ENCODE measurements around the gene RHEB. TPM values are rescaled to one million over a fixed set of nuclear protein-coding genes. Genes with fewer than 3 reads are reported as not detected.
A peak's percentile ranks its signal among the peaks of the same experiment; 100 is the strongest.

The RHEB gene
- total and polyA plus RNA-seq, 2 of the 13 experiments (the other 11 are each of a cell fraction or from before 2014, with no cell fraction given): 55.0 to 77.6 TPM

GRCh38 chr7:151461096-151461941 lies 58.4 kb downstream of the RHEB start:
- 79% methylated on average over 6 of the region's 6 CpGs for WGBS (ENCODE audit: low lambda C conversion rate)
- Histone ChIP-seq H3K36me3 (replicated peaks in 1 of 2; ENCODE audit: control insufficient read depth in 1 of 2, insufficient read depth in 2 of 2, low read length in 2 of 2) (peaks cover 1 to 10% of the 10 kb centered on the region in 2 experiments; a peak in 4 of 5 replicates), H3K4me2 (ENCODE audit: low read depth, low read length) (no peak overlapping the region), H3K79me2 (ENCODE audit: insufficient read depth, low read length) (no peaks in the 10 kb centered on the region), H3K27me3 (ENCODE audit: control insufficient read depth in 1 of 2, insufficient read depth in 2 of 2, low read length in 2 of 2) (peaks cover 0 to 23% of the 10 kb centered on the region in 2 experiments; a peak in 2 of 5 replicates), H2AFZ (ENCODE audit: low read length) (no peak overlapping the region), H3K27ac (ENCODE audit: extremely low read length, insufficient read depth, low read length) (no peak overlapping the region), H3K9ac (ENCODE audit: insufficient read depth, low read depth, low read length) (no peak overlapping the region), H3K4me1 (ENCODE audit: insufficient read depth, low read length) (peaks cover 19% of the 10 kb centered on the region), H3K4me3 (replicated peaks in 1 of 3; ENCODE audit: insufficient read depth in 1 of 3, low read depth in 2 of 3, low read length in 3 of 3) (no peak overlapping the region), H4K20me1 (ENCODE audit: insufficient read depth, low read length) (no peaks in the 10 kb centered on the region), H3K9me3 (ENCODE audit: low read length) (peaks cover 16% of the 10 kb centered on the region)
- no peak for DNase-seq (ENCODE audit: low spot score)
- no peak for ATAC-seq
- intact Hi-C loops (cut with micrococcal nuclease; ENCODE audit: unreplicated experiment): no loop called here
- BruUV-seq (replicated peaks): no TSS peak
- POLR2A ChIA-PET: no interaction called here
- no peak for FAIRE-seq
- CTCF ChIA-PET (ENCODE audit: low intra/inter-chr PET ratio, low total read pairs): no interaction called here
- TF ChIP-seq FOXO1 (CRISPR knock-in tag; IDR thresholded peaks at IDR 0.05): no peak
- no peak for TF ChIP-seq ARNT2 (CRISPR knock-in tag; IDR thresholded peaks at IDR 0.05; ENCODE audit: low read depth)
- TF ChIP-seq ZNF670 (CRISPR knock-in tag; IDR thresholded peaks at IDR 0.05; ENCODE audit: borderline replicate concordance): no peak
- no peak for TF ChIP-seq SRY (CRISPR knock-in tag; IDR thresholded peaks at IDR 0.05)
- TF ChIP-seq ASH2L (IDR thresholded peaks at IDR 0.05; ENCODE audit: insufficient read length, low read depth, low read length): no peak
- TF ChIP-seq SUZ12 (IDR thresholded peaks at IDR 0.05; ENCODE audit: low read depth, low read length): no peak
- no peak for TF ChIP-seq FOSL1 (CRISPR knock-in tag; IDR thresholded peaks at IDR 0.05; ENCODE audit: borderline replicate concordance)
- in situ Hi-C loops (cut with HindIII; ENCODE audit: extremely low pct_ligation_motif_present, low pct_unique_long_range_greater_than_20kb): no loop called here

GRCh38 chr7:151460474-151460855 lies 59.2 kb downstream of the RHEB start:
- POLR2A ChIA-PET: interaction anchor here (1.1 to 1.3 kb wide), 2 partner anchors 60 to 119 kb away, joined by 3 to 5 read pairs; partner anchors contain the start of genes NUB1 and RHEB
- FAIRE-seq (no peak), DNase-seq (ENCODE audit: low spot score) (no peak), ATAC-seq (peak; percentile 21)
- peaks cover 19% of the 10 kb centered on the region for H3K4me1 ChIP-seq (ENCODE audit: insufficient read depth, low read length)
- TF ChIP-seq ZNF180 (CRISPR knock-in tag; IDR thresholded peaks at IDR 0.05; ENCODE audit: borderline replicate concordance, low read depth) (no peak), PTBP1 (IDR thresholded peaks at IDR 0.05; ENCODE audit: low read depth, low read length, poor library complexity, severe bottlenecking) (no peak), KDM4B (CRISPR knock-in tag; IDR thresholded peaks at IDR 0.05) (no peak), ZNF350 (CRISPR knock-in tag; IDR thresholded peaks at IDR 0.05; ENCODE audit: borderline replicate concordance, low read depth) (no peak), TBX3 (IDR thresholded peaks at IDR 0.05; ENCODE audit: borderline replicate concordance) (no peak), ZBTB38 (CRISPR knock-in tag; IDR thresholded peaks at IDR 0.05) (peak; percentile 17; the same call in 1 of the 2 replicates), ZNF3 (CRISPR knock-in tag; IDR thresholded peaks at IDR 0.05) (no peak)
- intact Hi-C loops (cut with micrococcal nuclease; ENCODE audit: unreplicated experiment) (no loop called here), in situ Hi-C loops (cut with HindIII; ENCODE audit: extremely low pct_ligation_motif_present, low pct_unique_long_range_greater_than_20kb) (no loop called here)
- CTCF ChIA-PET (ENCODE audit: low intra/inter-chr PET ratio, low total read pairs): no interaction called here
- H3K4me2 ChIP-seq (ENCODE audit: low read depth, low read length): peak overlapping the region; percentile 85
- 55% methylated on average over 5 of the region's 10 CpGs for WGBS (ENCODE audit: low lambda C conversion rate)
- TSS peak; percentile 95 for BruUV-seq (replicated peaks)
- no peak overlapping the region for H3K27ac ChIP-seq (ENCODE audit: extremely low read length, insufficient read depth, low read length)
- H3K36me3 ChIP-seq (replicated peaks in 1 of 2; ENCODE audit: control insufficient read depth in 1 of 2, insufficient read depth in 2 of 2, low read length in 2 of 2): peaks cover 0 to 3% of the 10 kb centered on the region in 2 experiments; a peak in 2 of 5 replicates
- peaks cover 16% of the 10 kb centered on the region for H3K9me3 ChIP-seq (ENCODE audit: low read length)
- peak overlapping the region in 2 of 3 experiments; percentile 28 to 66; a peak in 3 of 6 replicates for H3K4me3 ChIP-seq (replicated peaks in 1 of 3; ENCODE audit: insufficient read depth in 1 of 3, low read depth in 2 of 3, low read length in 3 of 3)
- no peaks in the 10 kb centered on the region for H4K20me1 ChIP-seq (ENCODE audit: insufficient read depth, low read length)
- H3K27me3 ChIP-seq (ENCODE audit: control insufficient read depth in 1 of 2, insufficient read depth in 2 of 2, low read length in 2 of 2): peaks cover 0 to 30% of the 10 kb centered on the region in 2 experiments; a peak in 2 of 5 replicates
- no peak overlapping the region for H2AFZ ChIP-seq (ENCODE audit: low read length)
- peak overlapping the region; percentile 40; the same call in 1 of the 2 replicates for H3K9ac ChIP-seq (ENCODE audit: insufficient read depth, low read depth, low read length)
- H3K79me2 ChIP-seq (ENCODE audit: insufficient read depth, low read length): no peaks in the 10 kb centered on the region

Measured in HepG2 (cell line).